Activated CD8-positive, alpha-beta memory T cell treated with anti-CD3 and anti-CD28 coated beads, Interleukin-2, amount 50 U/mL, for 1 hour (primary cell): ENCODE measurements around the gene SYNDIG1.

Experiments
- DNase-seq: peaks from one replicate; pipeline ENCODE4 v3.0.0-alpha.2; 2020; ENCODE audit errors: extremely low read depth

Gene SYNDIG1

DNA sequence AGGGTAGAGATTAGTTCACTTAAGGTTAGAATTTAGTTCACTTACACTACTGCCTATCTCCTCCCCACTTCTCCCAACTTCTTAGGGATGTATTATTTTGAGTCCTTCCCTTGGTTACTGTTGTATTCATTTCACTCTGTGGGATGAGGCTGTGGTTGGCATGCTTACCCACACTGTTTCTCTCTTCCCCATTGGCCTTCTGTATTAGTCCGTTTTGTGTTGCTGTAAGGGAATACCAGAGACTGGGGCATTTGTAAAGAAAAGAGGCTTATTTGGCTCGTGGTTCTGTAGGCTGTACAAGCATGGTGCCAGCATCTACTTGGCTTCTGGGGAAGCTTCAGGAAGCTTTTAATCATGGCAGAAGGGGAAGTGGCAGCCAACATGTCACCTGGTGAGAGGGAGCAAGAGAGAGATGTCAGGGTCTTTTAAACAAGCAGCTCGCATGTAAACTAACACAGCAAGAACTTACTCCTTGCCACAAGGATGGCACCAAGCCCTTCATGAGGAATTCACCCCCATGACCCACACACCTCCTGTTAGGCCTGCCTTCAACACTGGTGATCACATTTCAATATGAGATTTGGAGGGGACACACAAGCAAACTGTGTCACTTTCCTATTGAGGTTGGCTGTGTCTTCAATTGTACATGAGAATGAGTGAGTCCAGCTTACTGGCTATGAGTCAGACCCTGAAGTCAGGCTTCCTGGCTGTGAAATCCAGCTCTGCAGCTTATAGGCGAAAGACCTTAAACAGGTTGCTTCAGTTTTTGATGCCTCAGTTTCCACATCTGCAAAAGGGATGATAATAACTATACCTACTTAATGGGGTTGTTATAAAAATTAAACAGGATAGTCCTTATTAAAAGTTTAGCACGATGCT lies 53.3 kb downstream of the SYNDIG1 start:
- no peak for DNase-seq

DNA sequence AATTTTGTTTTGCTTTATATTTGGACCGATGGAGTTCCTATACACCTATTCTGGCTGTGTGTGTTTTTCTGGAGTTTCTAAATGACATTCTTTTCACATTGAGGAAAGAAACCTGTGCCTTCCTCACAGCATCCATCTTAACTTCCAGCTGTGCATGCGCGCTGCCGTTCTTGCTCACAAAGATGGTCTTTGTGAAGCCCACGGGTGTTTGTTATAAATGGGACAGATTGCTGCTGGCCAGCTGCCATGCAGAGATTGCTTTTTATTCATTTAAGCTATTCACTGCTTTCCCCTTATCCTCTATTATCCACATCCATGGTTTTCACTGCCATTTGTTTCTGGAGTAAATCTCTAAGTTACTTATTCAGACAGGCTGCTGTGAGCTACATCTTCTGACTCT lies 54.2 kb downstream of the SYNDIG1 start:
- no peak for DNase-seq

DNA sequence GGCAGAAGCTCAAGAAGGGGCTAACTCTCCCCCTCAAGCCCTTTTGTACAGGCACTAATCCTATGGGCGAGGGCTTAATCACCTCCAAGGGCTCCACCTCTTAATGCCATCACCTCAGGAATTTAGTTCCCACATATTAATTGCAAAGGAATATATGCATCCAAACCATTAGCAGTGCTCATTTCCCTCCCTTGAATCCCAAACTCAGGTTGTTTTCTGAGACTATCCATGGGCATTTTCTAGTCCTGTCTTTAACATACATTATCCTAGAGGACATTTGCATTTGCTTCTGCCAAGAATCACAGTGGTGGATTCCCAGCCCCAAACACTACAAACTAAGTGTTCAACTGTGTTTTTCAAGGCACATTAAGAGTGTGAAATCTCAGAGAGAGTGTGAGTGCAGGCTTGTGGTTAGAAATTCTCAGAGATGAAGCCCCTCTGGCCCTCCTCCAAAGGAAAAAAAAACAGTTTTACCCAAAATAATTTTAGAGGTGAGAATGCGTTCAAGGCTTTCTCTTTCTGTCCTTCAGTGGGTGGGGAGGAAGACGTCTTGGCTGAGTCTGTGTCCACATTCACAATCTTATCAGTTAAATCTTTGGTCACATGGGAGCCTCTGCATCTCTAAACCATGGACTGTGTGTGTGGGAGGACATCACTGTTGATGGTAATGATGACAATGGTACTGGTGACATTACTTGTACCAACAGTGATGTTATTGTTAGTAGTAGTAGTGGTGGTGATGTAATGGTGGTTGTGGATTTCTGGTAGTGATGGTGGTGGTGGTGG lies 59.3 kb downstream of the SYNDIG1 start:
- no peak for DNase-seq

DNA sequence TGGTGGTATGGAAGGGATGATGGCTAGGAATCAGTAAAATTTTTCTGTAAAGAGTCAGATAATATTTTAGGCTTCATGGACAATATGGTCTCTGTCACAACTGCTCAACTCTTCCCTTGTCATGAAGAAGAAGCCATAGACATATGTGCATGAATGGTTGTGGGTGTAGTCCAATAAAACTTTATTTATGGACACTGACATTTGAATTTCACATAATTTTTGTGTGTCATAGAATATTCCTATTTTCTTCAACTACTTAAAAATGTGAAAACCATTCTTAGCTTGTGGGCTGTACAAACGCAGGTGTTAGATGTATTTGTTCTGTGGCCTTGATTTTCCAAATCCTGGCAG lies 59.9 kb downstream of the SYNDIG1 start:
- DNase-seq, result no peak

DNA sequence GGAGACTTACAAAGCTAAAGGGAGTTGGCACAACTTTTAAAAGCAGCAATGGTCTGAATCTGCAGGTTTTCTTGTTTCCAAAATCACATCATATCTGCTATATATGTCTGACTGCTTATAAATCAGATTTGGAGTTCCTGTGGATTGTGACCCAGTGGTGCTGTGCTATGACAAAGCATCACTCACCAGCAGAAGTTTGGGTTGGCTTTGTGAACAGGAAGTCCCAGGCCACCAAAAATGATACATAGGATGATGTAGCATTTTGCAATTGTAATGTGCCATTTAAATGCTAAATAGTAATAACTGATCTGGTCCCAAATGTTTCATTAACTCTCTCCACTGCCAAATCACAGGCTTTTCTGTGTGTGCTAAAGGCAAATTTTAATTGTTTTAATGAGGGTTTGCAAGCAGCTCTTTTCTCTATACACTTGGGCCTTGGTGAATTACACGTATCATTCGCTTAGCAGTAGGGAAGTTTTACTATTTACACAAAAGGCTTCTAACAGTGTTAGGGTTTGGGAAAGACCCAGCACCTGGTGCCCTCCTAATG lies 60.8 kb downstream of the SYNDIG1 start:
- no peak for DNase-seq

DNA sequence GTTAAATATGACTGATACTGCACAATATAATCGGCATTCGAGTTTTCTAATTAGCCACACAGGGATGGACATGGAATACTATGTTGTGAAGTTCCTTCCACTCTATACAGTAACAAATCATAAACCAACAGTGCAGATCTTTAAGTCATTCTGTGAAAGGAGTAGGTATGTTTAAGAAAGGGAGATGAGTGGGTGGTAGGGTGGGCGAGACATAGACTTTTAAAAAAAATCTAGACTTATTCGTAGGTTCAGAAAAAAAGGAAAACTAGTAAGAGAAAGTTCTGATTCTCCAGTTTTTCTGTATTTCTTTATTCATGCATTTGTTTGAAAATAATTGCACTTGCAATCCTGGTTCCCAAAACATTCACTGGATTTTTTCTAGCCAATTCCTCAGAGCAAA lies 61.8 kb downstream of the SYNDIG1 start:
- no peak for DNase-seq

DNA sequence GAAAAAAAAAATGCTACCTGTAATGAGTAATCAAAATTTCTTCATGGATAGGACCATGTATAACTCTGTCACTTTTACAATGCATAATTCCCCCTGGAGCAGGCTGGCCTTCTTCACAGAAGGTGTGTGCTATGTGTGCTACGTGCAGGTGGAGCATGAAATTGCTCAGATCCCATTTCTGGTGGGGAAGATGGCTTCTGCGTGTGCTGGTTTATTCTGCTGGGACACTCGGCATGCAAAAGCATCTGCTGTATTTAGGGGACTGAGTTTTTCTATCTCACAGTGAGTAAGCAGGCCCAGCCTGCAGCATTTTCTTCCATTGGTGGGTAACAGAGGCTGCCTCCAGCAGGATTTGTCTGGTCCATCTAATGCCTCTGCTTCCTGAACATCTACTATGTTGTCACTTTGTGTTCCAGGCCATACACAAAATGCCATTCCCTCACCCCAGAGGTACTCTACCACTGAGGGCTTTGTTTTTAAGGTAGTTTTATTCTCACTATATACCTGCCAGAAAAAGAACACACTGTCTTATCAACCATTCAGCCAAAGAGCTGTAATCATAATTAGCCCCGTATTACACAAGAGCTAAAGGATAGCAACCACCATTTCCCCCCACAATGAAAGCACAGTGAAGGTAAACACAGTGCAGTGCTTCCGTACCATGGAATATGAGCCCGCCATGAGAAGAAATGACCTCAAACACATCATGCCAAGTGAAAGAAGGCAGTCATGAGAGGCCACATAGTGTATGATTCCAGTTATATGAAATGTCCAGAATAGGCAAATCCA lies 62.4 kb downstream of the SYNDIG1 start:
- no peak for DNase-seq

DNA sequence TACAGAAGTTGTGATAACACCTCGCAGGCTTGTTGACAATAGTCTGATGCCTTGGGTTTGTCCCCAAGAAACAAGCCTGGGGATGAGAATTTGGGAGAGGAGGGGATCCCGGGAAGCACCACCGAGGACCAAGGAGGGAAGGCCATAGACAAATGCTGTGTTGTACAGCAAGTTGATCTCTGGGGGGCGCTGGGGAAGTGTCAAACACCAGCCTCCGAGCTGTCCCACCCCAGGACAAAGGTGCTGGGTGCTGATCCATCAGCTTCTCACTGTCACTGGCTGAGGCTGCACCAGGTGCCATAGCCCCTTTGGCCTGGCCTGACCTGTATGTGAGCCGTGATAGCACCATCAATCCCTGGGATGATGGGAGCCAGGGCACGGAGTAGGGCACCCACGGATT lies 64.0 kb downstream of the SYNDIG1 start:
- no peak for DNase-seq

GRCh38 chr20:24534282-24534681 lies 64.9 kb downstream of the SYNDIG1 start:
- no peak for DNase-seq

- DNase-seq, result no peak
These were observed 66.7 kb downstream of the SYNDIG1 start for GRCh38 chr20:24535941-24536730.

- DNase-seq, result no peak
These were observed 67.8 kb downstream of the SYNDIG1 start for GRCh38 chr20:24537210-24537609.

DNA sequence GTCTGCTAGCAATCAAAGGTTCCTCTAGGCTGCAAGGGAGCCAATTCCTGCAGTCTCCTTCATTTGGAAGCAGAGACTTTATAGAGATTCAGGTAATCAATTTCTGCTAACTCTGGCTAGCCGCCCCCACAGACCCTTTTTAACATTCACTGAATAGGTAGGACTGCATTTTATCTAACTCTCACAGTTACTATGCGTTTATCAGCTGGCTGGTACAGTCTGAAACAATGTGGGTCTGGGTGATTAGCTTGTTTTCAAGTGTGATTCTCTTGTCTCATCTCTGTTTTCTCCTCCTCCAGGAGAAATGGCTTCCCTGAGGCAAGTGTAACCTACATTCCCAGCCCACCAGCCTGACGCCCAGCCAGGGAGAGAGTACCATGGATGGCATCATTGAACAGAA lies 73.3 kb downstream of the SYNDIG1 start:
- DNase-seq, result no peak

- DNase-seq, result no peak
These were observed 73.7 kb downstream of the SYNDIG1 start for GRCh38 chr20:24543168-24543567.

DNA sequence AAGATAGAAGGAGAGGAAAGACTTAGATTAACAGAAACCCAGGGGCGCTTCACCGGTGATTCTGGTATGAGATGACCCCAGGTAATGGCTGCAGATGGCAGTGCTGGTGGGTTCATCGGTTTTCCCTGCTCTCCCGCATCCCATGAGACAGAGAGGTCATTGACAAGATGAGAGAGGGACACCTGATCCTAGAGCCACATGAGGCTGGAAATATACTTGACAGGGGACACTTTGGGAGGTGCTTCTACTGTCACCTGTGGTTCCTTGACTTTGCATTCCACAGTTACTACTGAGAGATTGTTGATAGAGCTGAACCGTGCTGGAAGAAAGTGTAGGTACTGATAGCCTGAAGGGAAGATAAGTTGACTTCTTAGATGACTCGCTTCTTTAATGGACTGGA lies 74.3 kb downstream of the SYNDIG1 start:
- no peak for DNase-seq

GRCh38 chr20:24544371-24544770 lies 74.9 kb downstream of the SYNDIG1 start:
- no peak for DNase-seq

GRCh38 chr20:24545168-24545567 lies 75.7 kb downstream of the SYNDIG1 start:
- no peak for DNase-seq

GRCh38 chr20:24546232-24546892 lies 76.9 kb downstream of the SYNDIG1 start:
- no peak for DNase-seq

DNA sequence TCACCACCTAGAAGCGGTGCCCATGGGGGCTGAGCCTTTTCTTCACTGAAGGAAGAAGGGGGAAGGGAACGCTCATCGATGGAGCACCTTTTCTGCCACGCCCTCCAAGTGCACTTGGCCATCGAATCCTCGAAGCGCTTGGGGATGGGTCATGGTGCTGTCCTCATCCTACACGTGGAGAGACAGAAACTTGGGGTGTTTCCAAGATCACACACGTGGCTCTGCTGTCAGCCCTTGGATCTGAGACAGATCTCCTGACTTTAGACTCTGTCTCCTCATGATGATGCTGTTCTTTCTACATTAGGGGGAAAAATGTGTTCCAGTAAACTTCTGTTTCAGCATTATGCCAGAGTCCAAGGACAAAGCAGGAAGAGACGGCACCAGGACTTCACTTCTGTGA lies 78.5 kb downstream of the SYNDIG1 start:
- no peak for DNase-seq

GRCh38 chr20:24559114-24559732 lies 89.8 kb downstream of the SYNDIG1 start:
- no peak for DNase-seq
